HuH-7 (cell line): ENCODE results near the gene UNC5A.

Source experiments
- DNase-seq: peaks from one replicate; pipeline ENCODE4 v3.0.0; 2011; ENCODE audit warnings: low spot score

The UNC5A gene

GRCh38 chr5:176781638-176782570, 28.5 kb upstream of the UNC5A start:
- DNase-seq, result no peak

DNA sequence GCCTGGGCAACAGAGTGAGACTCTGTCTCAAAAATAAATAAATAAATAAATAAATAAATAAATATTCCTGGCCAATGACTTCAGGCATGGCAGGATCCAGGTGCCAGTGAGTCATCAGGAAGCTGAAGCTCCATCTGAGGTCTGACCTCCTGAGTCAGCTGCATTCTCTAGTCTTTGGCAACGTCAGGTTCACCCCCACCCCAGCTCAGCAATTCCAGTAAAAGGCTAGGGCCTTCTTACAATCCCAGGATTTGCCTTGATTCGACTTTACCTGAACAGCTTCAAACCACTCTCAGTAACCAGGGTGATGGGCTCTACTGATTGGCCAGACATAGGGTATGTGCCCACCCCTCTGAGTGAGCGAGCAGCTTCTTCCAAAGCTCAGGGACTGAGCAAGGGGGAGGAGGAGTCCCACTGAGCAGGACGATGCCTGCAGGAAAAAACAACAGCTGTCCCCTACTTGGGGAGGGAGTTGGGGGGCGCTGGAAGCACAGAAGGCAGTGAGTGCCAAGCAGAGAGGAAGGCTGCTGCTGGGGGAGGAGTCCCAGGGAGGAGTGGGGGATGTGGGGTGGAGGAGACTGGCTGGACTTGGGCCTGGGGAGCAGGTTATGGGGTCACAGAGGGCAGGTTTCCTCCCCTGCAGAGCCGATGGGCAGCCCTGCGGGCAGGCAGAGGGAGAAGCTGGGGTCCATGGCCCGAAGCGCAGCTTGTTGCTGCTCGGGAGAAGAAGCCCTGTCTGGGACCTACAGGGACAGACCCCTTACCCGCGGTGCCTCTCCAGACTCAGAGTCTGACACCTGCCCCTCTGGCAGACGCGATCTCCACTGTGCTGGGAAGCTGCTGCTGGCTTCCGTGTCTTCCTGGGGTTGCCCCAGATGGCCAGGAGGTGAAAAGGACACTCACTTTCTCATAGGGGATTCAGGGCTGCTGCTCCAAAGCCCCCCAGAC, 25.9 kb upstream of the UNC5A start:
- no peak for DNase-seq

GRCh38 chr5:176785184-176786145, 24.9 kb upstream of the UNC5A start:
- no peak for DNase-seq

DNA sequence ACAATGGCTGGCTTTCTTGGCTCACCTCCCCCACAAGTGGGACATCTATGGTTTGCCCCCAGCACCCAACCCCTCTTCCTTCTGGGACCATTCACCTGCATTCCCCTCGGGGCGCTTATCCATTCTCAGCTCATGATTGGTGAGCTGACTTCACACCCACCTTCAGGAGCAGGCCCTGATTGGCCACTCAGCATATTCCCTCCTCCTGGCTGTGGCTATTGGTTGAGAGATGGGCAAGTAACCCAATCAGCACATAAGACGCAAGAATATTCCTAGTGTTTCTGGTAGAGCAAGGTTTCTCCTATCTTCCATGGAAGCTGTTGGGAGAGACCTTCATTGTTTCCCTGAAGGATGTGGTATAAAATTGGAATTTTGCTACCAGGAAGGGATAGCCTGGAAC, 22.7 kb upstream of the UNC5A start:
- no peak for DNase-seq

GRCh38 chr5:176788091-176788490, 22.3 kb upstream of the UNC5A start:
- no peak for DNase-seq

DNA sequence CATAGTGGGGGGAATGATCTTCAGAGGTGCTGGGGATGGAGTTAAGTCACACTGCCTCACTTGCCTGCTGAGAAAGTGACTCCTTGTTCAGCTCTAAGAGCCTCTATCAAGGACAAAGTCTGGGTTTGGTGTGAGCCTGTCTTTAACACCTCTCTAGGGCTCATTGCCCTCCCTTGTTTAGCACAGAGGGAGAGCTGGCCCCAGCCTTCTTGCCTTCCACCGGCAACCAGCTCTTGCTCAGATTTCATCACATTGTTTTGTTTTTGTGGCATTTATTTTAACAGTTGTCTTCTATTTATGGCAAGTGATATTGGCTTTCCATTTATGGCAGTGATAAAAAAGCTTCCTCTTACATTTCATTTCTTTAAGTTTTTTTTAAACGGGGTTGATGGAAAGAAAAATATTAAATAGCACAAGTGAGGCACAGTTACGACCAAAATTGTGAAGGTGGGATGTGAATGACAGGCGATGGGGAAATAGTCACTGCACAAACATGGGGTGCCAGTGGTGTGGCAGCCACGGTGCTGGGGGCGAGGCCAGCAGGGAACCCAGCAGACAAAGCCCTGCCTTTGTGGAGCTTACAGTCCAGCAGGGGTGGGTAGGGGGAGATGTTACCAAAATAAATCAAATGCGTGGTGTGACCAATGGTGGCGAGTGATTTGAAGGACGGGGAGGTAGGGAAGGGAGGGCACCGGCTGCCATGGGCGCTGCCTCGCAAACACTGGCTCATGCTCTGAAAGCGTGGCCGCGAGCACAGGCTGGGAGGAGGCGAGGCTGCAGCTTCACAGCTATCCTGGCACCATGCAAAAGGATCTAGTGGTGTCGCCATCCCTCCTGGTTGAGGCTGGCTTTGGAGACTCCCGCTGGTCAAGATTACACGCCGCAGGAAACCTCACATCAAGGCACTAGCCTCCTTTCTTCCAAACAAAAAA, 21.2 kb upstream of the UNC5A start:
- DNase-seq, result no peak

DNA sequence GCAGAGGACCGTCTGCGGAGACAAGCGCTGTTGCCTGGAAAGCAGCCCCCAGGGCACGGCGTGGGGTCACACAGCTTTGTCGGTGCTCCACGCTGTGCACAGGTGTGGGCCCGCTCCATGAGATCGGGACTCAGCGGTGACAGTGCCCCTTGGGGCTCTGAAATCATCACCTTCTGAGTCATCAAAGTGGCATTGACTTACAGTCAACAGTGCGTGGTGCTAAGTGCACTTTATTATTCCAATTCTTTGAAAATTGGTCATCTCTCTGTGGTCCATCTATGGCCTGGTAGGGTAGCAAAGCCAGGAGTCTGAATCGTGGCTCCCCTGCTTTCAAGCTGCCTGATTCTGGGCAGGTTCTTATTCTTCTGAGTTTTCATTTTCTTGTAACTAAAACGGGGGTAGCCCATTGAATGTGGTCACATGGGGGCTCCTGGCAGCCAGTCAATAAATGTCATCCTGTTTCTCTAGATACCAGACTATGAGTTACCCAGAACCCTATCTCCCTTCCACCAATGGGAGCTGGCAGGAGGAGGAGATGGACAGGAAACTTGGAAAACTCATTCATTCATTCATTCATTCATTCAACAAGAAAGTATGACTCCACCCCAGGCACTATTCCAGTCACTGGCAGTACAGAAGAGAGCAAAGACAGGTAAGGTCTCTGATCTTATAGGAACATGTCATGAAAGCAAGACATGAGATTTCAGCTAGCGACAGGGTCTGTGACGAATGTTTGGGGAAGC, 20.3 kb upstream of the UNC5A start:
- no peak for DNase-seq

DNA sequence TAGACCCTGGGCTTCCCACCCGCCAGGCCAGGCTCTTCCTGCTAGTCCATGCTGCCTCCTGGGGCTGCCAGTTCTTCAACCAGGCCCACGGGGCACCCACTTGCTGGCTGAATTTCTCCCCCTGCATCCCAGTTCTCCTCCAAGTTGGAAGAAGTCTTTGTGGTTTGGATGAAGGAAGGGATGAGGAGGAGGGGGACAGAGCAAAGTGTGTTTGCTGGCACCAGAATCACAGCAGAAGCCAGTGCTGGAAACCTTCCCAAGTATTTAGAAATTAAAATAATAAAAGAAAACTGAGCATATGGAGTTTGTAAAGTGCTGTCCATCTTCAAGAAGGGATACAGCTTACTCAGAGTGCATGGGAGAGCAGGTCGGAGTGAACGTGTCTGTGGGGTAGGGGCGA, 19.4 kb upstream of the UNC5A start:
- DNase-seq, result no peak

- no peak for DNase-seq
These were observed 17.6 kb upstream of the UNC5A start for GRCh38 chr5:176792655-176793342.

DNA sequence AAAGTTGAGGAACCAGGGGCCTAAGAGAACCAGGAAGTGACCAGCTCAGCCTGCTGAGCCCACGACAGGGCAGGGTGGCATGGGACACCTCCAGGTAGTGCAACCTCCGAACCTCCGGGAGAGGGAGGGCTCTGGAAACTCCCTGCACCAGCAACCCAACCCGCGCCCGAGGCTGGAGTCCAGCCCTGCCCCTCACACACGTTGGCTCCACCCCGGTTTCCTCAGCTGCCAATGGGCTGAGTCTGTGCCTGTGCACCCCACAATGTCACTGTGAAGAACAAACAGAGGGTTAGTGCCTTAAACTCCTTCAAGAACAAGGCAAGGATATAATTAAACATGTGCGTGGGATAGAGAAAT, 17.0 kb upstream of the UNC5A start:
- no peak for DNase-seq

- no peak for DNase-seq
These were observed 16.6 kb upstream of the UNC5A start for GRCh38 chr5:176793736-176794135.

- DNase-seq, result no peak
These were observed 15.8 kb upstream of the UNC5A start for GRCh38 chr5:176794509-176794908.

- no peak for DNase-seq
These were observed 13.9 kb upstream of the UNC5A start for GRCh38 chr5:176796411-176796810.

DNA sequence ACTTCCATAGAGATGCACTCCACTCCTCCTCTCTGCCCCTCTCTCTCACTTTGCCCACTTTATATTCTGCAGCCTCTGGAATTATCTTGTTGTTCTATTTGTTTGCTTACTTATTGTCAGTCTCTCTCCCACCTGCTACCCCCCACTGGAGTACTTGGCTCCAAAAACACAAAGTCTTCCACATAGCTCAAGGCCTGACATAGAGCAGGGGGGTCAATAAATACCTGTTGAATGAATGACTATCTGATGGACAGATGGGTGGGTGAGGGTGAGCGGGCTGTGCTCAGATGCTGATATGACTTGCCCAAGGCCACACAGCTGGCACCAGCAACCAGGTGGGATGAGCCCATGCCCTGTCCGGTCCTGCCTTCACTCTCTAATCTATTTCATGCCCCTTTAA, 13.4 kb upstream of the UNC5A start:
- DNase-seq, result no peak

- no peak for DNase-seq
These were observed 12.8 kb upstream of the UNC5A start for GRCh38 chr5:176797456-176798050.

DNA sequence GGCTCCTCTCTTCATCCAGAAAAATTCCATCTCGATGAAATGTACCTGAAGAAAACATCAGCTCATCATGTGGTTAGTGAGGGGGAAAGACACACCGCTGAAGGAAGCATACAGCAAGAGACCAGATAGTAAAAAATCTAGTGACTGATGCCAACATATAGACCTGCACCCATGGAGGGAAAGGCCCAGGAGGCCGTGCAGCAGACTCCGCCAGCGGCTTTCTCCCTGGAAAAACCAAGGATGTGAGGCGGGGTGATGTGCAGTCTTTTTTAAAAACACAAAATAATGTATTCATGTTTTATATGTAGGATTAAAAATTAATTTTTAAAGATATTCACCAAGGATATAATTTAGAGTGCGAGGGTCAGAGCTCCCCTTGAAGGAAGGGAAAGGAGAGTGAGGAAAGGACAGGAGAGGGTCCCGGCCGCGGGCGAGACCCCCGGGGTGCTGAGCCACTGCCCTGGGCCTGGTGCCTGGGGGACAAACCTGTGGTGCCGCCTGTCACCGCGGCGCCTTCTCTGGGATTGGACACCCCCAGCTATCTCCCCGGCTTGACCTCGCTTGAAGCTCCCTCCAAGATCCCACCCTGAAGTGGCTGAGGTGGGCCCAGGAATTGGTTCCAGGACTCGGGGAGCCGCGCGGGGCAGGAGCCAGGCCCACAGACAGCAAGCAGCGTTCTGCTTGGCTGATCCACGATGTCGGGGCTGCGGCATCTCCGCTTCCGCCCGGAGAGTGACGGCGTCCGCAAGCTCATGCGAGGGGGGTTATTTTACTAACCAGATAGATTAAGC, 12.1 kb upstream of the UNC5A start:
- DNase-seq, result no peak

DNA sequence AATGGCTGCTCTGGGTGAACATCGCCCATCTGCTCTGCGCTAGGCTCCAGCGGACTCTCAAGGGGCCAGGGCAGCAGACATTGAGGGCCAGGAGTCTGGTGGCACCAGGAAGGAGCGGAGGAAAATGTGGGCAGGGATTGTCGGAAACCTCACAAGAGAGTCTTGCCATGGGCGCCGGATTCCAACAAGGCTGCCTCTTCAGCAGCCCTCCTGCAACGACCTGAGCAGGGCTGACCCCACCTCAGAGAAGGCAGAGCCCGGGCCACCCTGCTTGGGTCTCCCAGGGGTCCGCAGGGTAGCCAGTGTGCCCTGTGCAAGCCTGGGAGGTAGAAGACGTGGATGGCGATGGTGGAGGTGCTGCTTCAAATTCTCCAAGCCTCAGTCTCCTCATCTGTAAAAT, 11.4 kb upstream of the UNC5A start:
- DNase-seq, result no peak

GRCh38 chr5:176799488-176799887, 10.9 kb upstream of the UNC5A start:
- no peak for DNase-seq
